GM21515 (cell line): ENCODE results near the gene HS2ST1.
"Not testable (repeated sequence)": the region's sequence is repeated elsewhere in the genome, so short reads cannot be mapped to it uniquely, and the experiment has no call there.

Experiments
- ATAC-seq: cut with Tn5 transposase; IDR thresholded peaks from one replicate; pipeline ENCODE4 v1.9.1; 2021; ENCODE audit not compliant: unreplicated experiment

HS2ST1 gene

DNA sequence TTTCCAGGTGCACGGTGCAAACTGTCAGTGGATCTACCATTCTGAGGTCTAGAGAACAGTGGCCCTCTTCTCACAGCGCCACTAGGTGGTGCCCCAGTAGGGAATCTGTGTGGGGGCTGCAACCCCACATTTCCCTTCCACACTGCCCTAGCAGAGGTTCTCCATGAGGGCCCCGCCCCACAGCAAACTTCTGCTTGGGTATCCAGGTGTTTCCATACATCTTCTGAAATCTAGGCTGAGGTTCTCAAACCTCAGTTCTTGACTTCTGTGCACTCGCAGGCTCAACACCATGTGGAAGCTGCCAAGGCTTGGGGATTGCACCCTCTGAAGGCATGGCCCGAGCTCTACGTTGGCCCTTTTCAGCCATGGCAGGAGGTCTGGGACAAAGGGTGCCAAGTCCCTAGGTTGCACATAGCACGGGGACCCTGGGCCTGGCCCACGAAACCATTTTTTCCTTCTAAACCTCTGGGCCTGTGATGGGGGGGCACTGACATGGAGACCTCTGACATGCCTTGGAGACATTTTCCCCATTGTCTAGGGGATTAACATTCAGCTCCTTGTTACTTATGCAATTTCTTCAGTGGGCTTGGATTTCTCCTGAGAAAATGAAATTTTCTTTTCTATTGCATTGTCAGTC, 10.0 kb downstream of the HS2ST1 start:
- ATAC-seq = no peak

DNA sequence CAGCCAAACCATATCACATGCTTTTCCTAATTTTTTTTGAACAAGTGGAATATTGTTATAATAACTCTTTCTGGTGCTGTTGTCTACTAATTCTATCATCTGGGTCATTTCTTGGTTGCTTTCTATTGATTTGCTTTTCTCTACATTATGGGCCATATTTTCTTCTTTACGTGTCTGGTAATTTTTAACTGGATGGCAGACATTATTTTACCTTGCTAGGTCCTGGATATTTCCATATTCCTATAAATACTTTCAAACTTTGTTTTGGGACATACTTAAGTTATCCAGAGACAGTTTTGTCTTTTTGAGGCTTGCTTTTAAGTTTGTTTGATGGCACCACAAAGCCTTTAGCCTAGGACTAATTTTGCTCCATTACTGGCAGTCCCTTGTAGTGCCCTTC, 11.3 kb downstream of the HS2ST1 start:
- ATAC-seq = no peak

DNA sequence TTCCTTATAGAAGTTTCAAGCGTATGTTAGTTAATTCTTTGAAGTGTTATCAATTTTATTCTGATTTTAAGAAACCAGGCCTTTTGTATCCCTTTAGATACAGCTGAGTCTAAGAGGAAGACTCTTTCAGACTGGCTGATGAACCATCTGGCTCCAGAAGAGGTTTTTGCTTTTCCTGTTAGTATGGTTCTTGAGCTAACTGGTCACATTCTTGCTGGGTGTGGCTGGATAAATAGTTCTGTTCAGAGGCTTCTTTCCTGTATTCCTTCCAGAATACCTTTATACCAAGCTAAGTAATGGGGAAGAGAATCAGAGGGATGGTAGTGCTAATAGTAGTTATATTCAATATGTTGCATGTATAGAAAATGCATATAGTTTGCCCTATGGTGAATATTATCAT, 12.4 kb downstream of the HS2ST1 start:
- no peak for ATAC-seq

DNA sequence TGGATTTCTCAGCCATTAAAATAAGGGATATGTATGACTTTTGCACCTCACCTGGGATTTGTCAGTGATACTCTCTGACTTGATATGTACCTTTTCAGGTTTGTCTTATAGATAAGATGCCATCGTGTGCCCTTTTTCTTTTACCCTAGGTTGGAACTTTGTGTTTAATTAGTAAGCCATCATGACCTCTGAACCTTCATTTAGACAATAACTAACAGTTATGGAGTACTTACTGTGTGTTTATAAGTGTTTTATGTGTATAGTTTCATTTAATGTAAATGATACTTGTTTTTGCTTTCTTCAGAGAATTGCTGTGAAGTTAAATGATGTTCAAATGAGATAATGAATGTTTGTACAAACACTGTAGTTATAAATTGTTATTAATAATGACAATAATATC, 14.4 kb downstream of the HS2ST1 start:
- no peak for ATAC-seq

DNA sequence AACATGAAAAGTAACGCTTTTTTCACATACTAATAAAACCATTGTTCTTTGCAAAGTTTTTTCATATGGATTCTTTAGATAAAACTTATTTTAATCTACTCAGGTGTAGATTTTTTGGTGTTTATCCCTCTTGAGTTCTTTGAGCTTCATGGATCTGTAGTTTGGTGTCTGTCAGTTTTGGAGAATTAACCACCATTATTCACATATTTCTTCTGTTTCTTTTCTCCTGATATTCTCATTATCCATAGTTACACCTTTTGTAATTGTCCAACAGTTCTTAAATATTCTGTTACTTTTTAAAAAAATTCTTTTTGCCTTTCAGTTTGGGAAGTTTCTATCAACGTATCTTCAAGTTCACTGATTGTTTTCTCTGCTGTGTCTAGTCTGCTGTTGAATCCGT, 18.6 kb downstream of the HS2ST1 start:
- no peak for ATAC-seq

DNA sequence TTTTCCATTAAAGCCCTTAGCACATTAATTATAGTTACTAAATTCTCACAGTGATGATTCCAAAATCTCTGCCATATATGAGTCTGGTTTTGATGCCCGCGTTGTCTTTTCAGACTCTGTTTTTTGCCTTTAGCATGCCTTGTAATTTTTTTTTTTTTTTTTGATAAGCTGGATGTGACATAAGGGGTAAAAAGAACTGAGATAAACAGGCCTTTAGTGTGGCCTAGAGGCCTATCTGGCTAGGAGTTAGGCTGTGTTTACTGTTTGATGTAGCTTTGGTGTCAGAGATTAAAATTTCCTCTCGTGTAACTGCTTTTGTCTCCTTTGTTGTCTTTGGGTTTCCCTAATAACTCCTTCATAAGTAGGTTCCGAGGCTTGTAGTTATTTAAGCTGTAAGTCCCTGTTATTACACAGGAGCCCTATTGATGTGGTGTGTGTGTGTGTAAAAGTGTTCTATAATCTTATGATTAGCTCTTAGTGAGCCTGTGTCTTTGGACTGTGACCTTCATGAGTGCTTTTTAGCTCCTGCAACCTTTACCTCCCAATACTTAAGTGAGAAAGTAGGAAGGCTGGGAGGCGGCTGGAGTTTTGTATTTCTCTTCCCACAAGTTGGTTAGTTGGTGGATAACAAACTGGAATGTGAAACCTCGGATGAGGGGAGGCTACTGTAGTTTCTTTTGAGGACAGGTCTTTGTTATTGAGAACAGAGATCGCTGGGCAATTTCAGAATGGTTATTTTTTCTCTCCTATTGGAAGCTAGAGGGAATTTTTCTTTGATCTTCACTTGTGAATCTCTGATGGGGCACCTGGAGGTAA, 19.3 kb downstream of the HS2ST1 start:
- no peak for ATAC-seq

DNA sequence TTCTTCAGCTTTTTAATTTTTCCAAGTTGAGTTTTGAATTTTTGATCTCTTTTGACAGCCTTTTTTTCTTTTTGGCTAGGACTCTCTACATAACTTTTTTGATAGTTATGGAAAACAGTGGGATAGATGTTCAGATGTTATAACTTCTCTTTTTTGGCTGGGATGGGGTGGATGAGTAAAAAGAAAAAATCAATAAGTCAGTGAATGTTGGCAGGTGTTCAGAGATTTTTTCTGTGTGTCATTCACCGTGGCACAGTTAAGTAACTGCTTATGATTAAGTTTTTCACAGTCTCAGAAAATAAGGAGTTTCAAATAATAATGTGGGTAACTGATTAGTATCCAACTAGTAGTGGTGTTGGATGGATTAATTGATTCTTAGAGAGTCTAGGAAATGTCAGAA, 24.0 kb downstream of the HS2ST1 start:
- ATAC-seq = no peak

DNA sequence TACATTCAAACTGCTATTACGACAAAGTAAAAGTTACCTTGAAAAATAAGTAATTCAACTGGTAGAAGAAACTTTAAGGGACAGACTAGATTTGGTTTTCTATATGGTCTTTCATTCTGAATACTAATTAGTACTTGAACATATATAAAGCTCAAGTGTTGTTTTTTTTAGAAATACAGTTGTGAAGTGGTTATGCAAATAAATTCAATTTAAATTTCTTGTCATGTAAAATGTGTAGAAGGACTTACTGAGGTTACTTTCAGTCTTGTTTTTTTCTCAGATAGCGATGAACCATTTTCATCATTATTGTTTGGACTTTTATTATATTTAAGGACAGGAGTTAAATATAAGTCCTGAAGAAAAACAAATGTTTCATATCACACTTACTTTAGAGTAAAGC, 24.4 kb downstream of the HS2ST1 start:
- ATAC-seq = no peak

DNA sequence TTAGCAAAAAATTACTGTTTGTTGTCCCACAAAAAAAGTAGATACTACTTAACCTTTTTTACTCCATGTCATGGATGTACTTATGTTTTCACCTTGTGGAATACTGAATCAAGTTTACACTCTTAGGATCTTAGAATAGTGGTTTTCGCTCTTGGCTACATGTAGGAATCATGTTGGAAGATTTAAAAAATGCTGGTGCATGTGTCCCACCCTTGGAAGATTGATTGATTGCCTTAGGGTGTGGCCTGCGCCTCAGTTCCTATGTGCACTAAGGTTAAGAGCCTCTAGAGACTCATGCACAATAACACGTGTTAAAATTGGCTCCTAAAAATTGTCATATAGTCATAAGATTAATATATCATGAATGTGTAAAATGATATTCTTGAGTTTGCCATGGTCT, 25.0 kb downstream of the HS2ST1 start:
- ATAC-seq = no peak

DNA sequence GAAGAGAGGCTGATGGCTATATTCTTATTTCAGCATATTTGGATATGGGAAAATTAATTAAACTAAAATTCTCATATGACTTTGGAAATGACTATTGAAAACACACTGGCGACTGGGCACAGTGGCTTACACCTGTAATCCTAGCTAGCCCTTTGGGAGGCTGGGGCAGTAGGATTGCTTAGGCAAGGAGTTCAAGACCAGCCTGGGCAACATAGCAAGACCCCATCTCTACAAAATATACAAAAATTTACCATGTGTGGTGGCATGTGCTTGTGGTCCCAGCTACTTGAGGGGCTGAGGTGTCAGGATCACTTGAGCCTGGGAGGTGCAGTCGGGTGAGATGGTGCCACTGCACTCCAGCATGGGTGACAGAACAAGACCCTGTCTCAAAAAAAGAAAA, 26.2 kb downstream of the HS2ST1 start:
- no peak for ATAC-seq

DNA sequence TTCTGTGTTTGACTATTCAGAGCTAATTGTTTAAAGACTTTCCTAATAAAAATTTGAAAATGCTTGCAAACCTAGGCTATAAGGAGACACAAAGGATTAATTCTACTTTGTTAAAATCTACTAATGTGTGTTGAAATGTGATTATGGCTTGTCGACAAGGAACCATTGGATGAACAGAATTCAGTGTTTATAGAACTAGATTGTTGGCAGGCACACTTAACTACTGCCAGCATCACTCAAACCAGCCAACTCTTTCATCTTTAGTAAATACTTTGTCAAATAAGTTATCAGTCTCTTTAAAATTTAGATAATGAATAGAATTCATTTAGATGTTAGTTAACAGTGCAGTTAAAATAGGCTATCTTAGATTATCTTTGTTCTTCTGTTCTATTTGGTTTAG, 27.6 kb downstream of the HS2ST1 start:
- no peak for ATAC-seq

DNA sequence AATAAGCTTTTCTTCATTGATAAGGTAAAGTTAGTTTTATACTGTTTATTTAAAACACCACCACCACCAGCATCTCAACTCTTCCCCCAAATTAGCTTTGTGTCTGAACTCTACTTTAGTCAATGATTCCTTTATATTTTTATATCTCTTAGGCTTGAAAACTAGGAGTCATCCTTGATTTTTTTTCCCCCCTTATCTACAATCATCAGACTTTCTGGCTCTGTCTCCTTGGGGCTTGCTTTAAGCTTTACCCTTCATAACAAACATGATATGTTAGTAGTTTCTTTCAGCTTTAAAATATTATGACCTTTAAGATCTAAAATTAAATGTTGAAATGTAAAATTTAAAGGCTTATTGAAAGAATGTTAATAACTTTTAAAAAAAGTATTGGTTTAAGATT, 28.3 kb downstream of the HS2ST1 start:
- ATAC-seq = no peak

DNA sequence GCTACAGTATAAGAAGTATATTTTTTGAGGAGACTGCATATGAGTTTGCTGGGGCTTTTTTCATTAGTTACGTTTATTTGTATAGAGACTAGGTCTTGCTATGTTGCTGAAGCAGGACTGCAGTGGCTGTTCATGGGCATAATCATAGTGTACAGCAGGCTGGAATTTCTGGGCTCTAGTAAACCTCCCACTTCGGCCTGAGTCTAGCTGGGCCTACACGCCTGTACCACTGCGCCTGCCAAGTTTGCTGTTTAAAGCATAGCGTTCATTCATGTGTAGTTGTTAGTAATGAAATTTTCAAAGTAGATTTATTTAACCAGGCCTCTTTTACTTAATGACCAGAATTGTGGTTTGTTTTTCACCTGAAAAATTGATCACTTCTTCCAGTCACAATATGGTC, 33.8 kb downstream of the HS2ST1 start:
- ATAC-seq = no peak

DNA sequence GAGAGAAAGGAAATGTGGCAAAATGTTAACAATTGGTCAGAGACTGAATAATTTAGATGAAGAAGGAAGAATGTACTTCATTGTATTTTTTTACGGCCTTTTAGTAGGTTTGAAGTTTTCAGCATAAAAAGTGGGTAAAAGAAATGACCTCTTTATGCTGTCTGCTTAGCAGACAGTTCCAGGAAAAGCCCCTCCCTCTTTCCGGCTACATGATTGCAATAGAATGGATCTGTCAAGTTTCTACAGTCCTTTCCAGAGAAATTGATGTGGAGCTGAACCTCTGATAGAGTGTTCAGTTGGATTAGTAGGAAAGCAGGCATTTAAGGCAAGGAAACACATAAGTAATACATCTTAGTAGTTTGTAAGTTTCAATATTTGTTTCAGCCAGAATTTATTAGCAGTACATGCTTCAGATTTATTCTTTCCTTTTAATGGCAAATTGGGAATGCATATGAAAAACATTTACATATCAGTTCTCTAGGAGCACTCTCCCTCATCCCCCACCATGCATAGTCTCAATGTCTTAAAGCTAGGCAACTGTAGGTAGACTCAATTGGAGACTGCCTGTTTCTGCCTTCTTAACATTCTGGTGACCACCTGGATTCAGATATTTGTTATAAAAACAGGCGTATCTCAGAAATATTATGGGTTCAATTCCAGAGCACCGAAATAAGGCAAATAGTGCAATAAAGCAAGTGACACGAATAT, 36.4 kb downstream of the HS2ST1 start:
- no peak for ATAC-seq

DNA sequence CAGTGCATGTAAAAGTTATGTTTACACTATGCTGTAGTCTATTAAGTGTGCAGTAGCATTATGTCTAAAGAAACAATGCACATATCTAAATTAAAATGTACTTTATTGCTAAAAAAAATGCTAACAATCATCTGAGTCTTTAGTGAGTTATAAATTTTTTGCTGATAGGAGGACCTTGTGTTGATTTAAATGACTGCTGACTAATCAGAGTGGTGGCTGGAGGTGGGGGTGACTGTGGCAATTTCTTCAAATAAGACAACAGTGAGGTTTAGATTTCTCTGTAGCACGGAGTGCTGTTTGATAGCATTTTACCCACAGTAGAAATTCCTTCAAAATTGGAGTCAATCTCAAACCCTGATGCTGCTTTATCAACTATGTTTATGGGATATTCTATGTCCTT, 37.0 kb downstream of the HS2ST1 start:
- no peak for ATAC-seq

DNA sequence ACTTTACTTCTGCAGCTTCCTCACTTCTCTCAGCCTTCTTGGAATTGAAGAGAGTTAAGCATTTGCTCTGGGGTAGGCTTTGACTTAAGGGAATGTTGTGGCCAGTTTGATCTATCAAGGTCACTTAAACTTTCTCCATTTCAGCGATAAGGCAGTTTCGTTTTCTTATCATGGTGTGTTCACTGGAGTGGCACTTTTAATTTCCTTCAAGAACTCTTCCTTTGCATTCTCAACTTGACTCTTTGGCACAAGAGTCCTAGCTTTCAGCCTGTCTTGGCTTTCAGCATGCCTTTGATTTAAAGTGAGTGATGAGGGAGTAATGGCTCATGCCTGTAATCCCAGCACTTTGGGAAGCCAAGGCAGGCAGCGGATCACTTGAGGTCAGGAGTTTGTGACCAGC, 38.7 kb downstream of the HS2ST1 start:
- no peak for ATAC-seq

DNA sequence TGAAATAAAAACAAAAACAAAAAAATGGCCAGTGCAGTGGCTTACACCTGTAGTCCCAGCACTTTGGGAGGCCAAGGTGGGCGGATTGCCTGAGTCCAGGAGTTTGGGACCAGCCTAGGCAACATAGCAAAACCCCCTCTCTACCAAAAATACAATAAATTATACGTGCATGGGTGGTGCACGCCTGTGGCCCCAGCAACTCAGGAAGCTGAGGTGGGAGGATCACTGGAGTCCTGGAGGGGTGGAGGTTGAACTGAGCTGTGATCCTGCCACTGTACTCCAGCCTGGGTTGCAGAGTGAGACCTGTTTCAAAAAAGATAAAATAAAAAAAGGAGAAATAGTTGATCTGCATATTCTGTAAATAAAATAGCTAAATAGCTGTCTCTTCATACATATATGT, 41.2 kb downstream of the HS2ST1 start:
- no peak for ATAC-seq

DNA sequence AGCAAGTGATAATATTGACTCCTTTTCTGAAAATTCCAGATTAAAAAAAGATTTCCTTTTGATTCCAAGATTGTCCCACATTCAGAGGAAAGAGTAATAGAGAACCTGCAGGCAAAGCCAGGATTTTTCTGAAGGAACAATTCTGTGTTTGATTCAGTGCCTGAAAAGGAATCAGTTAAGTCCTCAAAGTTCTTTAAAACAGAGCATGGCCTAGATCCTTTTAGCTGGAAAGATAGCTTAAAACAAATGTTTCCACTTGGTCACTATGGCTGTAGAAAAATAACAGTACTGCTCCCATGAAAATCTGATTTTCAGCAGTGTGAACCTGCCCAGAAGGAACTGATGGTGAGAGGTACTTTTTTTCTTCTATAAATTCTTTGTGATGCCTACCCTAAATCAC, 41.8 kb downstream of the HS2ST1 start:
- ATAC-seq = no peak

DNA sequence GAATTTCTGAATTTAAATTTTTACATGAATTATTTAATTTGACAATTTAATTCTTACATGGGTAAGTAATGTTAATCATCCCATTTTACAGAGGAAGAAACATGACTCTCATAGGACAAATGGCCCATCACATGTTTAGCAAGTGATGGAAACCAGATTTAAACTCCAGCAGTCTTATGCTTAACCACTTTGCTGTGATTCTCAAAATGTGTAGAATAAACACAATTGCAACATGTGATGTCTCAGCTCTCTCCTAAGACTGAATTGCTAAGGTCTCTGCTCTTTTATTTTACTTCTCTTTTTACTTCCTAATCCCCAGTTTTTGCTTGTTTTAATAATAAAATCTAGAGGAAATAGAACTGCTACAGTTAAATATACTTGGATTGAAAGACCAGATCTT, 42.8 kb downstream of the HS2ST1 start:
- no peak for ATAC-seq

DNA sequence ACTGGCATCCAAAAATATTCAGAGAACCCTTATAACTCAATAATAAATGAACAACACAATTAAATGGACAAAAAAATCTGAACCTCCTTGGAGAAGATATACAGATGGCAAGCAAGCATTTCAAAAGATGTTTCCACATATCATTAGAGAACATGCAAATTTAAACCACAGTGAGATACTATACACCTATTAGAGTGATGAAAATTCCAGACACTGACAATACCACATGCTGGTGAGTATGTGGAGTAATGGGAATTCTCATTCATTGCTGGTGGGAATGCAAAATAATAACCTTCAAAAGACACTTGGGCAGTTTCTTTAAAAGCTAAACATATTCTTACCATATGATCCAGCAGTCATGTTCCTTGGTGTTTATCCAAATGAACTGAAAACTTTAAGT, 46.1 kb downstream of the HS2ST1 start:
- ATAC-seq = no peak

DNA sequence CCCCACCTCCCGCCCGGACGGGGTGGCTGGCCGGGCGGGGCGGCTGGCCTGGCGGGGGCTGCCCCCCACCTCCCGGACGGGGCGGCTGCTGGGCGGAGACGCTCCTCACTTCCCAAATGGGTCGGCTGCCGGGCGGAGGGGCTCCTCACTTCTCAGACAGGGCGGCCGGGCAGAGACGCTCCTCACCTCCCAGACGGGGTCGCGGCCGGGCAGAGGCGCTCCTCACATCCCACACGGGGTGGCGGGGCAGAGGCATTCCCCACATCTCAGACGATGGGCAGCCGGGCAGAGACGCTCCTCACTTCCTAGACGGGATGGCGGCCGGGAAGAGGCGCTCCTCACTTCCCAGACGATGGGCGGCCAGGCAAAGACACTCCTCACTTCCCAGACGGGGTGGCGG, 49.4 kb downstream of the HS2ST1 start:
- not testable (repeated sequence) for ATAC-seq
